ENCODE results near the gene SPX.

Gene SPX

DNA sequence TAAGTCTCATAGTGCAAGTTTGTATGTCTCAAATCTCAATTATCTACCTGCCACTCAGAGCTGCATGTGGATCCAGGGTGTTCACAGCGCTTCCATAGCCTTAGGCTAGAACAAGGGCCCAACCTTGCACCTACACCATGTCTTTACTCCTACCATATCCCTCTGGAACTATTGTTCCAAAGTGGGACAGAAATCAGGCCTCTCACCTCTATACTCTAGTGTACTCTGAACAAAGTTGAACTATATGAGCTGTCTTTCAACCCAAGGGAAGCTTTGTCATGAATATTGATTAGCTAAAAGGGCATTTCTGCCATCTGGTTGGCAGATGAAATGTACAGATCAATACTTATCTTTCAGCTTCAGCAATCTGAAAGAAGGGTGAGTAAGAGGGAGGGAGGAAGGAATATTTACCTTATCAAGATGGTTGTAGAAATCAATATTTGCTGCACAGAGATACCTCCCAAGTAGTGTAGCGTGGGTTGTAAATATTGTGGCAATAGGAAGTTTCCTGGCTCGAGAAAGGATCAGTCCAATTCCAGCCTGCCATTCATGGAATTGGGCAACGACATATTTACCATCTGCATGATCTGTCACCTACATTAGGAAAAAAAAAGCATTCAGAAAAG is 47.8 kb downstream of the SPX start:
- Histone ChIP-seq H3K27me3 (ENCODE audit: low read depth) (peaks cover 6% of the 10 kb centered on the region; the same call in 1 of the 2 replicates), H3K4me1 (no peaks in the 10 kb centered on the region), H3K36me3 (replicated peaks) (no peaks in the 10 kb centered on the region), H3K4me3 (no peak overlapping the region), H3K9me3 (no peaks in the 10 kb centered on the region)
- DNase-seq (ENCODE audit: low spot score in 2 of 2), result no peak
- in situ Hi-C loops (cut with MboI; ENCODE audit: low sequenced_read_pairs), result no loop called here

DNA sequence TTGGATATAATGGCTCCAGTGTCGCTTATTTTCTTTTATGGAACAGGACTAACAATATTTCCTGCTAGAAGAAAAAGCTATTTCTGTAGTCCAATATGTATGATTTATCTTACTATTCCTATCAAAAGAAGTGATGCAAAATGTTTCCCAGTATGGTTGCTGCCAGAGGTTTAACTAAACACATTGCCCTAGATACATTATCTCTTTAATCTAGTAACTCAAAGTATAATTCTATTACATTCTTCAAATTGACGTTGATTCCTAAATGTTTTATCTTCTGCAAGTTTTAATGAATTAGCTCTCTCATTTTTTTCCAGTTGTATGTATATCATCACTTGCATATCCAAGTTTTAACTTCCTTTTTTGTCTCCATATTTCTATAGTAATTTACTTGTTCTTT is 50.3 kb downstream of the SPX start:
- H3K4me3 ChIP-seq, result no peak overlapping the region
- H3K9me3 ChIP-seq, result no peaks in the 10 kb centered on the region
- in situ Hi-C loops (cut with MboI; ENCODE audit: low sequenced_read_pairs), result no loop called here
- no peaks in the 10 kb centered on the region for H3K4me1 ChIP-seq
- peaks cover 6% of the 10 kb centered on the region; the same call in 1 of the 2 replicates for H3K27me3 ChIP-seq (ENCODE audit: low read depth)
- DNase-seq (ENCODE audit: low spot score in 2 of 2), result no peak
- no peaks in the 10 kb centered on the region for H3K36me3 ChIP-seq (replicated peaks)

- H3K27me3 ChIP-seq (ENCODE audit: low read depth), result peaks cover 3% of the 10 kb centered on the region; the same call in 1 of the 2 replicates
- in situ Hi-C loops (cut with MboI; ENCODE audit: low sequenced_read_pairs), result no loop called here
- no peak overlapping the region for H3K4me3 ChIP-seq
- H3K4me1 ChIP-seq, result no peaks in the 10 kb centered on the region
- no peaks in the 10 kb centered on the region for H3K9me3 ChIP-seq
- H3K36me3 ChIP-seq (replicated peaks), result no peaks in the 10 kb centered on the region
- DNase-seq (ENCODE audit: low spot score in 2 of 2), result no peak
Measured at GRCh38 chr12:21577516-21577915, 51.4 kb downstream of the SPX start.

DNA sequence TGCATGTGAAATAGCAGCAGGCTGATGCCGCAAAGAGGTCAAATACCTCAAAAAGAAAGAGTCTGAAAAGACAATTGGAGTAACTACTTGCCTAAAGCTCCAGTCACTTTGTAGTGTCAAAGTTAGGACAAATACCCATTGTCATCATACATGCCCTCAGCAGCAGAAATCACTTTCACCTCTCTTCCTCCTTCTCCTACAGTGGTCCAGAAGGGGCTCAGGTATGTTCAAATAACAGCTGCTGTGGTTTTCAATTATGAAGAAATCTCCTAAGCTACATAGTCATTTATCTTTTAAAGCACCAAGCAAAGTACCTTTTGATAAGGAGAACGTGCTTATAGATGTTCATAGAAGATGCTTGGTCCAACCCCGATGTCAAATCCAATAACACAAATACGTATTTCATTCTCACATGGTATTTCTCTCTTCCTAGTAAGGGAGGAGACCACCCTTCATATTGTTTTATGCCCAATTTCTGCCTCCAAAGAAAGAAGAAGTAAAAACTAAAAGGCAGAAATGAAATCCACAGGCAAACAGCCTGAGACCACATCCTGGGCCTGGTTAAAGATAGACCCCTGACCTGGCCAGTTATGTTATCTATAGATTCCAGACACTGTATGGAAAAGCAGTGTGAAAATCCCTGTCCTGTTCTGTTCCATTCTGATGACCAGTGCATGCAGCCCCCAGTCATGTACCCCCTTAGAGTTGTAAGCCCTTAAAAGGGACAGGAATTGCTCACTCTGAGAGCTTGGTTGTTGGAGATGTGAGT is 54.8 kb downstream of the SPX start:
- Histone ChIP-seq H3K27me3 (ENCODE audit: low read depth) (peaks cover 3% of the 10 kb centered on the region; the same call in 1 of the 2 replicates), H3K36me3 (replicated peaks) (no peaks in the 10 kb centered on the region), H3K4me3 (no peak overlapping the region), H3K4me1 (no peaks in the 10 kb centered on the region), H3K9me3 (no peaks in the 10 kb centered on the region)
- in situ Hi-C loops (cut with MboI; ENCODE audit: low sequenced_read_pairs), result no loop called here
- no peak for DNase-seq (ENCODE audit: low spot score in 2 of 2)
